ENCODE measurements around the gene ZNF454.

Gene ZNF454

DNA sequence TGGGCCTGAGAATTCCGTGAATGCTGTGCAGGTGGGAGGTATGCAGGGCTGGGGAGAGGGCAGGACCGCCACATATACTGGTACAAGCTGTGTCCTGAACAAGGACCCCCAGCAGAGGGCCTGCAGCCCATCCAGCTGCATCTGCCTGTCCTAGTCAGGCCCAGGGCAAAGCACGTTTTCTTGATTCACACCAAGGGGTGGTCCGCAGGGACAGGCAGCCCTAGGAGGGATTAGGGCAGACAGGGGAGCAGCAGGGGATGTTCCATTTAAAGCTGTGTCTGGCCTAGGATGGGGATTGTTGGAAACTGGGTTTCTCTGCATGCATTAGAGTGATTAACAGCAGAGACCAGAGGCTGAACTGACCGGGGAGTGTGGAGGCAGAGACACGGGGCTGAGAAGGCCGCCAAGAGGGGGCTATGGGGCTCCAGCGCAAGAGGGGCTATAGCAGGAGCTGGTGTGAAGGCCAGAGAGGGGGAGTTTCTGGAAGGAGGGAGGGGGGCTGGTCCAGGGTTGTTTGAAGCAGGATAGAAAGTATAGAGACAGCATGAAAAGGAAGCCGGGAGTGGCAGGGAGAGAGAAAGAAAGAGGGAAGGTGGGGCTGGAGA, 51.4 kb downstream of the ZNF454 start:
- no peak overlapping the region for H3K4me3 ChIP-seq (ENCODE audit: low read length)
- H3K9me3 ChIP-seq (ENCODE audit: insufficient read depth, low read length) = no peaks in the 10 kb centered on the region; the same call in 1 of the 2 replicates
- H3K27ac ChIP-seq (ENCODE audit: low read length) = no peak overlapping the region
- no peaks in the 10 kb centered on the region for H3K36me3 ChIP-seq (replicated peaks; ENCODE audit: low read depth, low read length)
- H3K27me3 ChIP-seq (ENCODE audit: low read depth, low read length) = no peaks in the 10 kb centered on the region
- H3K79me2 ChIP-seq (ENCODE audit: low read length) = no peaks in the 10 kb centered on the region
- H3K4me2 ChIP-seq (ENCODE audit: low read length) = no peak overlapping the region
- TF ChIP-seq, protein P1, sequence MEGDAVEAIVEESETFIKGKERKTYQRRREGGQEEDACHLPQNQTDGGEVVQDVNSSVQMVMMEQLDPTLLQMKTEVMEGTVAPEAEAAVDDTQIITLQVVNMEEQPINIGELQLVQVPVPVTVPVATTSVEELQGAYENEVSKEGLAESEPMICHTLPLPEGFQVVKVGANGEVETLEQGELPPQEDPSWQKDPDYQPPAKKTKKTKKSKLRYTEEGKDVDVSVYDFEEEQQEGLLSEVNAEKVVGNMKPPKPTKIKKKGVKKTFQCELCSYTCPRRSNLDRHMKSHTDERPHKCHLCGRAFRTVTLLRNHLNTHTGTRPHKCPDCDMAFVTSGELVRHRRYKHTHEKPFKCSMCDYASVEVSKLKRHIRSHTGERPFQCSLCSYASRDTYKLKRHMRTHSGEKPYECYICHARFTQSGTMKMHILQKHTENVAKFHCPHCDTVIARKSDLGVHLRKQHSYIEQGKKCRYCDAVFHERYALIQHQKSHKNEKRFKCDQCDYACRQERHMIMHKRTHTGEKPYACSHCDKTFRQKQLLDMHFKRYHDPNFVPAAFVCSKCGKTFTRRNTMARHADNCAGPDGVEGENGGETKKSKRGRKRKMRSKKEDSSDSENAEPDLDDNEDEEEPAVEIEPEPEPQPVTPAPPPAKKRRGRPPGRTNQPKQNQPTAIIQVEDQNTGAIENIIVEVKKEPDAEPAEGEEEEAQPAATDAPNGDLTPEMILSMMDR (IDR thresholded peaks at IDR 0.05; ENCODE audit: low read depth, low read length) = no peak
- no peak for TF ChIP-seq EZH2phosphoT487 (IDR thresholded peaks at IDR 0.05; ENCODE audit: low read depth)
- no peak overlapping the region for H2AFZ ChIP-seq (ENCODE audit: low read depth, low read length)
- no peaks in the 10 kb centered on the region for H4K20me1 ChIP-seq (ENCODE audit: insufficient read depth, low read length)
- H3K9ac ChIP-seq (ENCODE audit: low read length) = no peak overlapping the region
- H3K4me1 ChIP-seq (ENCODE audit: low read length) = no peaks in the 10 kb centered on the region

DNA sequence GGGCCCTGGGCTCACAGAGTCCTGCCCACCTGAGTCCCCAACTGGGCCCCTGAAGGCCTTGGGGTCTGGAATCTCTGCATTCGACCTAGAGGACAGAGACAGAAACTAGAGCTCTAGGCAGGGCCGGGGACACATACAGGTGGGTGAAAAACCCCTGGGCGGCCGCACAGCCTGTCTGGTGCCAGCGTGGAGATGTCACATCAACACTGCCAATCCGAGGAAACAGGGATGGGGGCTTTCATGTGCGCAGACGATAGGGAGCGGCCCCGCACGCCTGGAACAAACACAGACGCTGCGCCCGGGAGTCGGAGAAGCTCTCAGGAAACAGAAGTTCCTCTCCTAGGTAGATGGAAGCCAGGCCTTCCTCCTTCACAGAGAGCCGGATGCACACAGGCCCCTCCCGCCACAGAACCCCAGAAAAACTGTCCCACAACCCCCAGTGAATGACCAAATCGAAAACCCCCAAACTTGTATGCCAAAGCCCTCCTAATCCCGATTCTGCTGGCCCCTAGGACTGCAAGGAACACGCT, 52.3 kb downstream of the ZNF454 start:
- Histone ChIP-seq H3K27ac (ENCODE audit: low read length) (no peak overlapping the region), H4K20me1 (ENCODE audit: insufficient read depth, low read length) (no peaks in the 10 kb centered on the region), H3K9ac (ENCODE audit: low read length) (no peak overlapping the region), H3K4me3 (ENCODE audit: low read length) (no peak overlapping the region), H3K27me3 (ENCODE audit: low read depth, low read length) (no peaks in the 10 kb centered on the region), H2AFZ (ENCODE audit: low read depth, low read length) (no peak overlapping the region), H3K4me1 (ENCODE audit: low read length) (no peaks in the 10 kb centered on the region), H3K4me2 (ENCODE audit: low read length) (no peak overlapping the region), H3K79me2 (ENCODE audit: low read length) (no peaks in the 10 kb centered on the region), H3K9me3 (ENCODE audit: insufficient read depth, low read length) (no peaks in the 10 kb centered on the region; the same call in 1 of the 2 replicates), H3K36me3 (replicated peaks; ENCODE audit: low read depth, low read length) (no peaks in the 10 kb centered on the region)
- no peak for TF ChIP-seq EZH2phosphoT487 (IDR thresholded peaks at IDR 0.05; ENCODE audit: low read depth)
- TF ChIP-seq, protein P1 (IDR thresholded peaks at IDR 0.05; ENCODE audit: low read depth, low read length) = no peak

DNA sequence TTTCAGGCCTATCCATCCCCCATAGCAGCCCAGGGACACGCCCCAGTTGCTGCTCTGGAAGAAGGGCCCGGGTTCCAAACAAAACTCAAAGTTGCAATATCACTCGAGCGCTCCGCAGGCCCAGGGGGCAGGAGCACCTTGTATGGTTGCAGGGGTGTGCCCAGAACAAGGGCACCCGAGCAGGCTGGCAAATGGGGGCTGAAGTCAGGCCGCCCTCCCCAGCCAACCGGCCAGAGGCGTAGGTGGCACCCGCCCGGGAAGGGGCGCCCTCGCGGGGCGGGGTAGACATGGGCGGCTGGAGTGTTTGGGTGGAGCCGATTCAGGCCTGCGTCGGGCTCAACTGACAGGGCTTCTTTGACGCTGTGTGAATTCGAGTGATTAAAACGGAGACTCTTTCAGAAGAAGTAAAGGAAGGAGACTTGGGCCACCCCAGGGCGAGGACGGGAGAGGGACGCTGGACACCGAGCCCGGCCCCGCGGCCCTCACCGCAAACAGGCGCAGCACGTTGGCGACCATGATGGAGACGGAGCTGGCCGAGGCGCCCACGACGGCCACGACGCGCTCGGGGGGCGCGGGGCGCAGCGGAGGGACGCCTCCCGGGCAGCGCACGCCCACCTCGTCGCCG, 53.1 kb downstream of the ZNF454 start:
- H3K27ac ChIP-seq (ENCODE audit: low read length) = no peak overlapping the region
- no peak overlapping the region for H3K4me3 ChIP-seq (ENCODE audit: low read length)
- H3K4me1 ChIP-seq (ENCODE audit: low read length) = no peaks in the 10 kb centered on the region
- no peaks in the 10 kb centered on the region for H3K27me3 ChIP-seq (ENCODE audit: low read depth, low read length)
- no peak for TF ChIP-seq EZH2phosphoT487 (IDR thresholded peaks at IDR 0.05; ENCODE audit: low read depth)
- TF ChIP-seq, protein P1 (IDR thresholded peaks at IDR 0.05; ENCODE audit: low read depth, low read length) = no peak
- no peaks in the 10 kb centered on the region; the same call in 1 of the 2 replicates for H3K9me3 ChIP-seq (ENCODE audit: insufficient read depth, low read length)
- no peaks in the 10 kb centered on the region for H3K79me2 ChIP-seq (ENCODE audit: low read length)
- no peaks in the 10 kb centered on the region for H3K36me3 ChIP-seq (replicated peaks; ENCODE audit: low read depth, low read length)
- H2AFZ ChIP-seq (ENCODE audit: low read depth, low read length) = no peak overlapping the region
- no peaks in the 10 kb centered on the region for H4K20me1 ChIP-seq (ENCODE audit: insufficient read depth, low read length)
- no peak overlapping the region for H3K4me2 ChIP-seq (ENCODE audit: low read length)
- no peak overlapping the region for H3K9ac ChIP-seq (ENCODE audit: low read length)

DNA sequence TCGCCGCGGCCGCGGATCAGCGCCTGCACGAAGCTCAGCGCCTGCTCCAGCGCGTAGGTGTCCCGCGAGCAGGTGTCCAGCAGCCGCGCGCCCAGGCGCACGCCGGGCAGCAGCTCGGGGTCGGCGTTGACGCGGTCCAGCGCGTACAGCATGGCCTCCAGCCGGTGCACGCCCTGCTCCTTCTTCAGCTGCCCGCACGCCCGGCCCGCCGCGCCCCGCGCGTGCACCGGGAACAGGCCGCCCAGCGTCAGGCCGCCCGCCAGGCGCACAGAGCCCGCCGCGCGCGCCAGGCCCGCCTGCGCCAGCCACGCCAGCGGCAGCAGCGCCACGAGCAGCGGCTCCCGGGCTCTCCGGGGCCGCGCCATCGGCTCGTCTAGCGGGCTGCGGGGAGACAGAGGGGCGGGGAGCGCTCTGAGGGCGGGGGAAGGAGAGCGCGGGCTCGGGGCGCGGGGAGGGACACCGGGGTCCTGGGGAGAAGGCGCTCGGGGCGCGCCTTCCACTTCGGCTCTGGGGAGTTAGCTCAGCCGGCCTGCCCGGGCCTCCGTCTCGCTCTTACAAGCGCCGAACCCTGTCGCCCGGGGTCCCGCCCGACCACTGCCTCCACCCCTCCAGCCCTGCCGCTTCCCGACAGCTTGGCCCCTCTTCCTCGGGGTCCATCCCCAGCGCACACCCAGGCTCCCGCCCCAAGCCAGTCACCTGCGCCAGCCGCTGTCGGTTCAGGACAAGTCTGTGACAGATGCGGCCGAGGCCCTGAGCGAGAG, 53.8 kb downstream of the ZNF454 start, which contains the start of gene GRM6:
Gene GRM6, minus strand, starts transcription at position 741 of the 761 bp plus-strand sequence. Its CDS starts 376 bp downstream, at position 365.
- TF ChIP-seq EZH2phosphoT487 (IDR thresholded peaks at IDR 0.05; ENCODE audit: low read depth) = no peak
- TF ChIP-seq, protein P1 (IDR thresholded peaks at IDR 0.05; ENCODE audit: low read depth, low read length) = no peak
- no peak within 1 kb of the TSS for H3K4me2 ChIP-seq (ENCODE audit: low read length)
- H3K27me3 ChIP-seq (ENCODE audit: low read depth, low read length) = no peaks in the 10 kb centered on the region
- no peak within 1 kb of the TSS for H2AFZ ChIP-seq (ENCODE audit: low read depth, low read length)
- no peaks in the 10 kb centered on the region; the same call in 1 of the 2 replicates for H3K9me3 ChIP-seq (ENCODE audit: insufficient read depth, low read length)
- no peak within 1 kb of the TSS for H3K9ac ChIP-seq (ENCODE audit: low read length)
- no peaks in the 10 kb centered on the region for H3K4me1 ChIP-seq (ENCODE audit: low read length)
- H3K36me3 ChIP-seq (replicated peaks; ENCODE audit: low read depth, low read length) = no peaks in the 10 kb centered on the region
- no peaks in the 10 kb centered on the region for H3K79me2 ChIP-seq (ENCODE audit: low read length)
- no peak within 1 kb of the TSS for H3K4me3 ChIP-seq (ENCODE audit: low read length)
- H3K27ac ChIP-seq (ENCODE audit: low read length) = no peak within 1 kb of the TSS
- no peaks in the 10 kb centered on the region for H4K20me1 ChIP-seq (ENCODE audit: insufficient read depth, low read length)
